GM23248 (cell line): Measurements from ENCODE around the gene HNRNPUL2.

Experiments
- EZH2 ChIP-seq: fragments of 200-600 bp; sonication (generic); IDR thresholded peaks from 2 replicates; pipeline ENCODE4 v1.6.1; 2018; ENCODE audit warnings: antibody characterized with exemption, mild to moderate bottlenecking; ENCODE audit not compliant: insufficient read depth, poor library complexity, severe bottlenecking
- EZH2phosphoT487 ChIP-seq: fragments of 200-600 bp; sonication (generic); IDR thresholded peaks from 2 replicates; pipeline ENCODE4 v1.6.1; 2018; ENCODE audit warnings: antibody characterized with exemption, moderate library complexity, mild to moderate bottlenecking, low read depth; ENCODE audit not compliant: insufficient read depth

GRCh38 chr11:62677714-62678113, 49.5 kb downstream of the HNRNPUL2 start:
- TF ChIP-seq EZH2 (no peak), EZH2phosphoT487 (no peak)
